HUES6 (cell line): ENCODE measurements around the gene SLC30A2.

Experiments used
- H3K27ac ChIP-seq: 2 replicates; pipeline ENCODE4 v1.7.0; 2013; ENCODE audit warnings: low read depth, mild to moderate bottlenecking, low read length, inconsistent platforms
- H3K27me3 ChIP-seq: 2 replicates; pipeline ENCODE4 v1.6.1; 2013; ENCODE audit warnings: low read length; ENCODE audit not compliant: control insufficient read depth, insufficient read depth
- H3K36me3 ChIP-seq: 2 replicates; pipeline ENCODE4 v1.6.1; 2013; ENCODE audit warnings: low read length; ENCODE audit not compliant: control insufficient read depth, insufficient read depth
- H3K4me1 ChIP-seq: 2 replicates; pipeline ENCODE4 v1.6.1; 2013; ENCODE audit warnings: low read length; ENCODE audit not compliant: control insufficient read depth, insufficient read depth
- H3K4me3 ChIP-seq: 2 replicates; pipeline ENCODE4 v1.5.1; 2013; ENCODE audit warnings: low read depth, low read length
- H3K9ac ChIP-seq: one replicate; pipeline ENCODE4 v1.6.1; 2013; ENCODE audit warnings: mild to moderate bottlenecking, low read length
- H3K9me3 ChIP-seq: 2 replicates; pipeline ENCODE4 v1.6.1; 2013; ENCODE audit warnings: low read depth, low read length; ENCODE audit not compliant: control insufficient read depth, insufficient read depth

Gene SLC30A2

GRCh38 chr1:26020941-26021646 is 24.8 kb downstream of the SLC30A2 start:
- peaks cover 30% of the 10 kb centered on the region for H3K4me1 ChIP-seq
- H3K4me3 ChIP-seq, result no peak overlapping the region
- no peak overlapping the region for H3K9ac ChIP-seq
- H3K27ac ChIP-seq, result no peak overlapping the region
- H3K36me3 ChIP-seq, result no peaks in the 10 kb centered on the region
- no peaks in the 10 kb centered on the region for H3K27me3 ChIP-seq
- no peaks in the 10 kb centered on the region for H3K9me3 ChIP-seq

GRCh38 chr1:26020330-26020768 is 25.6 kb downstream of the SLC30A2 start:
- H3K9ac ChIP-seq, result no peak overlapping the region
- H3K4me3 ChIP-seq, result no peak overlapping the region
- H3K4me1 ChIP-seq, result peaks cover 30% of the 10 kb centered on the region
- no peaks in the 10 kb centered on the region for H3K36me3 ChIP-seq
- no peaks in the 10 kb centered on the region for H3K9me3 ChIP-seq
- H3K27ac ChIP-seq, result no peak overlapping the region
- H3K27me3 ChIP-seq, result no peaks in the 10 kb centered on the region

GRCh38 chr1:26019641-26020315 is 26.1 kb downstream of the SLC30A2 start:
- H3K4me3 ChIP-seq, result no peak overlapping the region
- H3K9me3 ChIP-seq, result no peaks in the 10 kb centered on the region
- H3K9ac ChIP-seq, result no peak overlapping the region
- no peak overlapping the region for H3K27ac ChIP-seq
- no peaks in the 10 kb centered on the region for H3K27me3 ChIP-seq
- peaks cover 30% of the 10 kb centered on the region for H3K4me1 ChIP-seq
- H3K36me3 ChIP-seq, result no peaks in the 10 kb centered on the region

GRCh38 chr1:26017606-26018005 is 28.3 kb downstream of the SLC30A2 start:
- Histone ChIP-seq H3K27ac (no peak overlapping the region), H3K9me3 (no peaks in the 10 kb centered on the region), H3K4me3 (no peak overlapping the region), H3K27me3 (no peaks in the 10 kb centered on the region), H3K9ac (no peak overlapping the region), H3K4me1 (peaks cover 30% of the 10 kb centered on the region), H3K36me3 (no peaks in the 10 kb centered on the region)

- Histone ChIP-seq H3K9me3 (no peaks in the 10 kb centered on the region), H3K27me3 (no peaks in the 10 kb centered on the region), H3K9ac (no peak overlapping the region), H3K27ac (no peak overlapping the region), H3K4me3 (no peak overlapping the region), H3K36me3 (no peaks in the 10 kb centered on the region), H3K4me1 (peaks cover 29% of the 10 kb centered on the region)
These were observed 28.9 kb downstream of the SLC30A2 start for GRCh38 chr1:26016953-26017545.

GRCh38 chr1:26016258-26016952 is 29.5 kb downstream of the SLC30A2 start:
- H3K27me3 ChIP-seq, result no peaks in the 10 kb centered on the region
- peaks cover 23% of the 10 kb centered on the region for H3K4me1 ChIP-seq
- no peaks in the 10 kb centered on the region for H3K9me3 ChIP-seq
- H3K27ac ChIP-seq, result no peak overlapping the region
- no peak overlapping the region for H3K4me3 ChIP-seq
- no peak overlapping the region for H3K9ac ChIP-seq
- H3K36me3 ChIP-seq, result no peaks in the 10 kb centered on the region

- Histone ChIP-seq H3K36me3 (no peaks in the 10 kb centered on the region), H3K9ac (no peak overlapping the region), H3K4me1 (peaks cover 27% of the 10 kb centered on the region), H3K27me3 (no peaks in the 10 kb centered on the region), H3K9me3 (no peaks in the 10 kb centered on the region), H3K4me3 (no peak overlapping the region), H3K27ac (no peak overlapping the region)
These were observed 30.6 kb downstream of the SLC30A2 start for GRCh38 chr1:26015358-26015757.

- Histone ChIP-seq H3K4me3 (no peak overlapping the region), H3K9ac (no peak overlapping the region), H3K36me3 (no peaks in the 10 kb centered on the region), H3K27me3 (no peaks in the 10 kb centered on the region), H3K4me1 (peaks cover 32% of the 10 kb centered on the region), H3K27ac (no peak overlapping the region), H3K9me3 (no peaks in the 10 kb centered on the region)
These were observed 31.7 kb downstream of the SLC30A2 start for GRCh38 chr1:26014179-26014578.

GRCh38 chr1:26012864-26013263 is 33.1 kb downstream of the SLC30A2 start:
- Histone ChIP-seq H3K27ac (no peak overlapping the region), H3K36me3 (no peaks in the 10 kb centered on the region), H3K27me3 (no peaks in the 10 kb centered on the region), H3K9ac (no peak overlapping the region), H3K4me3 (no peak overlapping the region), H3K4me1 (peaks cover 27% of the 10 kb centered on the region), H3K9me3 (no peaks in the 10 kb centered on the region)

- Histone ChIP-seq H3K27me3 (no peaks in the 10 kb centered on the region), H3K4me3 (no peak overlapping the region), H3K9me3 (no peaks in the 10 kb centered on the region), H3K27ac (no peak overlapping the region), H3K36me3 (no peaks in the 10 kb centered on the region), H3K9ac (no peak overlapping the region), H3K4me1 (peaks cover 15% of the 10 kb centered on the region)
These were observed 35.1 kb downstream of the SLC30A2 start for GRCh38 chr1:26010825-26011224.
